HepG2 (cell line): ENCODE data around the gene GRB2. TPM values are rescaled to one million over a fixed set of nuclear protein-coding genes. Genes with fewer than 3 reads are reported as not detected.

Source experiments
- AFF4 ChIP-seq: sonication (generic); formaldehyde crosslinking; IDR thresholded peaks from 2 replicates; pipeline ENCODE4 v1.4.0; 2020; ENCODE audit warnings: missing genetic modification reagents
- MTF2 ChIP-seq: sonication (generic); formaldehyde crosslinking; IDR thresholded peaks from 2 replicates; pipeline ENCODE4 v1.5.0; 2020; ENCODE audit warnings: missing genetic modification reagents, borderline replicate concordance
- SAP130 ChIP-seq: IDR thresholded peaks from 2 replicates; pipeline ENCODE4 v1.6.1; 2016; ENCODE audit warnings: low read depth
- ZBTB40 ChIP-seq, 2 experiments: fragments of 450-650 bp in 1 of 2; sonication (generic) in 1 of 2; formaldehyde crosslinking in 1 of 2; IDR thresholded peaks; 2 replicates each; pipeline versions ENCODE4 v1.6.1 to v1.8.0; 2016 to 2022; ENCODE audit warnings: antibody characterized with exemption in 1 of 2, mild to moderate bottlenecking in 1 of 2, missing genetic modification reagents in 1 of 2
- ZFX ChIP-seq: sonication (generic); formaldehyde crosslinking; IDR thresholded peaks from 2 replicates; pipeline ENCODE4 v1.4.0; 2020; ENCODE audit warnings: mild to moderate bottlenecking, low read depth, missing genetic modification reagents, moderate library complexity
- ZHX1 ChIP-seq: sonication (generic); formaldehyde crosslinking; IDR thresholded peaks from 2 replicates; pipeline ENCODE4 v1.8.1; 2022; ENCODE audit warnings: low read depth, mild to moderate bottlenecking, missing genetic modification reagents
- ZNF343 ChIP-seq: sonication (generic); formaldehyde crosslinking; IDR thresholded peaks from 2 replicates; pipeline ENCODE4 v1.4.0; 2020; ENCODE audit warnings: mild to moderate bottlenecking, missing genetic modification reagents
- ZNF501 ChIP-seq: sonication (generic); formaldehyde crosslinking; IDR thresholded peaks from 2 replicates; pipeline ENCODE4 v1.5.1; 2020; ENCODE audit warnings: mild to moderate bottlenecking, moderate library complexity, missing genetic modification reagents
- ZSCAN20 ChIP-seq: sonication (generic); formaldehyde crosslinking; IDR thresholded peaks from 2 replicates; pipeline ENCODE4 v1.4.0; 2020; ENCODE audit warnings: missing genetic modification reagents, mild to moderate bottlenecking, borderline replicate concordance
- polyA plus RNA-seq, 8 experiments: library from polyadenylated mRNA; depleted of rRNA in 3 of 8; stranded (reverse) in 7 of 8; unstranded in 1 of 8; fragments of >200 nt; fragmentation: Illumina TruSeq in 4 of 8; extraction: Trizol in 4 of 8; gene quantifications; 2 replicates each; pipeline versions ENCODE4 v1.2.1 to v1.2.3, GENCODE V29; 2011 to 2016; ENCODE audit warnings: low read depth in 4 of 8, missing spikeins in 1 of 8, mixed read lengths in 1 of 8; ENCODE audit not compliant: insufficient read depth in 1 of 8
- total RNA-seq, 5 experiments: library from RNA; depleted of rRNA; stranded (reverse); fragments of >200 nt; fragmentation: Illumina TruSeq; extraction: Trizol; gene quantifications; 2 replicates each; pipeline ENCODE4 v1.2.3, GENCODE V29; 2016; ENCODE audit warnings: low read depth in 1 of 5

GRB2 gene
- total and polyA plus RNA-seq, 2 of the 13 experiments (the other 11 are each of a cell fraction or from before 2014, with no cell fraction given): 84.6 to 92.3 TPM

DNA sequence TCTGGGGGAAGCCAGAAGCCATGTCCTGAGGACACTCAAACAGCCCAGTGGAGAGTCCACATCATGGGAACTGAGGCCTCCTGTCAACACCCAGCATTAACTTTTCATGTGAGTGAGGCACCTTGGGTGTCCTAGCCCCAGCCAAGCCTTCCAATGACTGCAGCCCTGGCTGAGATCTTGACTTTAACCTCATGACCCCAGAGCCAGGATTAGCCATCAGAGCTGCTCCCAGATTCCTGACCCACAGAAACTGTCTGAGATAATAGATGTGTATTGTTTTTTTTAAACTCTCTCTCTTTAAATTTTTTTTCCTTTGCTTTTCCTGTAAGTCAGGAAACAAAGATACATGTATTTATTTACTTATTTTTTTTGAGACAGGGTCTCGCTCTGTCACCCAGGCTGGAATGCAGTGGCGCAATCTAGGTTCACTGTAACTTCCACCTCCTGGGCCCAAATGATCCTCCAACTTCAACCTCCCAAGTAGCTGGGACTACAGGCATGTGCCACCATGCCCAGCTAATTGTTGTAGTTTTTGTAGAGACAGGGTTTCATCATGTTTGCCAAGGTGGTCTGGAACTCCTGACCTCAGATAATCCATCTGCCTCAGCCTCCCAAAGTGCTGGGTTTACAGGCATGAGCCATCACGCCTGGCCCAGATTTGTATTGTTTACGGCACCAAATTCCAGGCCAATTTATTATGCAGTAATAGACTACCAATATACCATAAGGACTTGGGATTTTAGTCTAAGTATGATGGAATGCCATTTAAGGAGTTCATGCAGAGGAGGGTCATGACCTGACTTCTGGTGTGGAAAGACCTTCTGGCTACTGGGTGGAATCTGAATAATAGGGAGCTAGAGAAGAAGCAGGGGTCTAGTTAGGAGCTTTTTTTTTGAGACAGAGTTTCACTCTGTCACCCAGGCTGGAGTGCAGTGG is 37.0 kb upstream of the GRB2 start (continued):
- TF ChIP-seq ZBTB40 (IDR thresholded peaks at IDR 0.05) (no peak), ZBTB40 (CRISPR knock-in tag; IDR thresholded peaks at IDR 0.05) (no peak), ZNF343 (CRISPR knock-in tag) (no peak), MTF2 (CRISPR knock-in tag) (no peak), ZSCAN20 (no peak), ZHX1 (no peak), AFF4 (CRISPR knock-in tag) (no peak), ZFX (CRISPR knock-in tag) (peak; percentile 42; the same call in 1 of the 2 replicates), ZNF501 (CRISPR knock-in tag) (peak; percentile 76), SAP130 (CRISPR knock-in tag) (peak; percentile 47; the same call in 1 of the 2 replicates)
